Measurements from ENCODE around the gene ABCC12. TPM values are rescaled to one million over a fixed set of nuclear protein-coding genes. Genes with fewer than 3 reads are reported as not detected.

Gene ABCC12
- total RNA-seq, 2 donors from 2014 or later: not detected

DNA sequence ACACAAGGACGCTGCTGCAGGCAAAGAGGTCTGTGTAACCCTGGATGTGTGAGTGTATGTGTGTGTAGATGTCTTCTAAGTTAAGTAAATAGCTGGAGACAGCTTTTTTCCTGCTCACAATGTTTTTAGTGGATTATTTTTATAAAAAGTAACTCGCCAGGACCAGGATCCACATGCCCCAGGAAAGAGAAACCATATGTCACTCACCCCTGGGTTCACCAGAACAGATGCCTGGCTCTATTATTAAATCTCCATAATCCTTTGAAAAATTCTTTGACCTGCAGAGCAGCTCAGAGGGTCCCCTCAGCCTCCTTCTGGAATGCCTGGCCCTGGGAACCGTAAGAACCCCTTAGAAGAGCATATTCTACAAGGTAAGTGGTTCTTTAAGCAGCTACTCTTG is 18.0 kb downstream of the ABCC12 start:
- H3K27me3 Mint-ChIP-seq: peaks cover 28% of the 10 kb centered on the region
- no peak overlapping the region for H3K27ac Mint-ChIP-seq
- H3K4me3 Mint-ChIP-seq: no peak overlapping the region
- no peaks in the 10 kb centered on the region for H3K4me1 Mint-ChIP-seq
- H3K36me3 Mint-ChIP-seq (ENCODE audit: low read depth): peaks cover 2% of the 10 kb centered on the region
- no peaks in the 10 kb centered on the region for H3K9me3 ChIP-seq (ENCODE audit: control insufficient read depth, low read length, poor library complexity, severe bottlenecking)
- DNase-seq (no peak), ATAC-seq (no peak)

DNA sequence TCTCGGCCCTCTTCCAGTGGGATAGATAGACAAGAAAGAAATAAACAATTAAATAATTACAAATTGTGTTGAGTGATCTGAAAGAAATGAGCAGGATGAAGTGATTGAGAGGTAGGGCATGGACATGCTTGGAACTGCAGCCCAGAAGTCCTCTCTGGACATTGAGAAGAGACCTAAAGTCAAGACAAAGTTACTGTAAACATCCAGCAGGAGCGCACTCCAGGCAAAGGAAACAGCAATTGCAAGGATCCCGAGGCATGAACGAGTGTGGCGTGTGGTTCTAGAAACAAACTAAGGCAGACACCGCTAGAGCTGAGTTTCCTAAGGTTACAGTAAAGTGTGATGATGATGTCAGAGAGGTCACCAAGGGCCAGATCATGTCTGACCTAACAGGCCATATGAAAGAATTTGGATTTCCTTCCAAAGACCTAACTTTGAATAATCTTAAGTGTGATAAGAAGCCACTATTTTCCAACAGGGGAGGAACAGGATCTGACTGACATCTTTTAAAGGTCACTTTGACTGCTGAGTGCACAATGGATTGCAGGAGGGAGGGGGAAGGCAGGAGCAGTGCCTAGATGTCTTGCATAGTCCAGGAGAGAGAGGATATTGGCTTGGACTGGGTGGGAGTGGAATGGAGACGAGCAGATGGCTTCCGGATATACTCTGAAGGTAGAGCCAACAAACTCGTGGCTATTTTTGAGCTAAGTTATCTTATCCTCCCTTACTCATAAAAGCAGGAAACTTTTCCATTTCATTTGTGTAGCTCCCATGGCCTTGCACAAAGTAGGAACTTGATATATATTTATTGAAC is 19.0 kb downstream of the ABCC12 start:
- Mint-ChIP-seq H3K4me3 (no peak overlapping the region), H3K27me3 (peaks cover 22% of the 10 kb centered on the region), H3K4me1 (no peaks in the 10 kb centered on the region), H3K27ac (no peak overlapping the region), H3K36me3 (ENCODE audit: low read depth) (peaks cover 2% of the 10 kb centered on the region)
- ATAC-seq (no peak), DNase-seq (no peak)
- H3K9me3 ChIP-seq (ENCODE audit: control insufficient read depth, low read length, poor library complexity, severe bottlenecking): no peaks in the 10 kb centered on the region

DNA sequence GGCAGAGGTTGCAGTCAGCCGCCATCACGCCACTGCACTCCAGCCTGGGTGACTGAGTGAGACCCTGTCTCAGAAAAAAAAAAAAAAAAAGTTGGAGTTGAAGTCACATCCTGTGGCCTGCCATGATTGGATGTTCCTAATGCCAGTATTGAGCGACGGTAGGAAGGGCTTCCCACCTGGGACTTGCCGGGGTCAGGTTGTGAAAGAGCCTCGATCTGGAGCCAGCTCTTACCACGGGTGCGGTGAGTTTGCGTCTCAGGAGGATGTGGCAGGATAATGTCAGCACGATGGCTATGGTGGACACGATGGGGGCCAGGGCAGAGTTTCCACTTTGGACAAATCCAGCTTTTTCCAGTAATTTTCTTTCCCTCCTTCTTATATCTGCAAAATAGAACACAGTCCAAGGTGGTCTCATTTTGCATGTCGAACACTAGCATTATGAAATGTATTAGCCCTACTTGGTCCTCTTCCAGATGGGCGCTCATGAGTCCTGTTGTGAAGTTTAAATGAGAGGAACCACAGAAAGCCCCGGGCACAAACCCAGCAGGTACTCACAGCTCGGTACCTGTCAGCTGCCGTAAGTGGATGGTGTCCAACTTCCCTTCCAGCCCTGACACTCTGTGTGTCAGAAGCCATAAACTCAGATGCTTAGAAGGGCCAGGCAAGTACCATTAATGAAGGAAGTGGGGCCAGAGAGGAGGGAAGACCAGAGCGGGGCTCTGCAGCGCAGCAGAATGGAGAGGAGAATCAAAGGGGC is 22.2 kb downstream of the ABCC12 start:
- Mint-ChIP-seq H3K27me3 (peaks cover 35% of the 10 kb centered on the region), H3K36me3 (ENCODE audit: low read depth) (peaks cover 2% of the 10 kb centered on the region), H3K4me3 (no peak overlapping the region), H3K4me1 (no peaks in the 10 kb centered on the region), H3K27ac (no peak overlapping the region)
- ATAC-seq (no peak), DNase-seq (no peak)
- no peaks in the 10 kb centered on the region for H3K9me3 ChIP-seq (ENCODE audit: control insufficient read depth, low read length, poor library complexity, severe bottlenecking)

DNA sequence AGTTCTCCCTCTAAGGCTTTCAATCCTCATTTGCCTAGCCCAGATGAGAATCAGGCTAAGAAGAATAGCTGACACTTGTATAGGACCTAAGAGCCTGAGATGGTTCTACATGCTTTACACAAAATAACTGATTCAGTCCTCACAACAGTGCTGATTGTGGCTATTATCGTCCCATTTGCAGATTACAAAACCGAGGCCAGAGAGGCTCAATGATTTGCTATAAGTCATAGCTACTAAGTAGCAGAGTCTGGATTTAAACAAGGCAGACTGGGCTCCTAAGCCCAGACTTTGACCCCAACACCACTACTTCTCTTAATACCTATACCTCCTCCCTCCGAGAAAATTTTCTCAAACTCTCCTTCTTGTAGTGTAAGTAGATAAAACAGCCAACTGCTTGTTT is 23.1 kb downstream of the ABCC12 start:
- DNase-seq: no peak
- no peak for ATAC-seq
- H3K4me3 Mint-ChIP-seq: no peak overlapping the region
- H3K27ac Mint-ChIP-seq: no peak overlapping the region
- H3K4me1 Mint-ChIP-seq: no peaks in the 10 kb centered on the region
- H3K9me3 ChIP-seq (ENCODE audit: control insufficient read depth, low read length, poor library complexity, severe bottlenecking): no peaks in the 10 kb centered on the region
- H3K27me3 Mint-ChIP-seq: peaks cover 35% of the 10 kb centered on the region
- peaks cover 2% of the 10 kb centered on the region for H3K36me3 Mint-ChIP-seq (ENCODE audit: low read depth)

DNA sequence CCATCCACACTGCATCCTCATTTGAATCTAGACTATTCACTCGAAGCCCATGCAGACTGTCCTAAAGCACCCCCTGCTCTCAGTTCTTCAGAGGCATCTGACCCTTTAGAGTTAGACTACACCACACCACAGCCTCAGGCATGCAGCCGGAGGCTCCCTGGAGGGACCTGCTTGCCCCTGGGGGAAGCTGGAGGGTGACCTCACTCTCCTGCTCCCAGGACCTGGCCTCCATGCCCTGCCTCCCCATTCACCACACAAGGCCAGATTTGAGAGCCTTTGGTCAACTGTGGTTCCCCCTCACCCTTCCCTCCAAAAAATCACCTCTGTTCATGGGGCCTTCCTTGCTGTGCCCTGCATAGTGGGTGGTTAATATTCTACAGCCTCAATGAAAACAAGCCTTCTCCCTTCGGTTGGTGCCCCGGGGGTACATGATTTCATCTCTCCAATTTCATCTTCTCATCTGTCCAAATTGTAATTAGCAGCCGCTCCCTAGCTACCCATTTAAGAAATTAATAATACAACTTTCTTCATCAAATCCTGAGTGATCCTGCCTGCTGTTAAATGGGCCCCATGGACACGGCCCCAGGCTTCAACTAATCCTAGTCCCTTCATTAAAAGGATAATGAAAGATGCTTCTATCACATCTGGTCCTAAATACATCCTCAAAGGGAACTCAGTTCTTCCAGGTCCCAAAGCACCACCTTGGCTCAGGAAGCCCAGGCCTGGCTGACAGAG is 24.4 kb downstream of the ABCC12 start:
- no peaks in the 10 kb centered on the region for H3K9me3 ChIP-seq (ENCODE audit: control insufficient read depth, low read length, poor library complexity, severe bottlenecking)
- Mint-ChIP-seq H3K36me3 (ENCODE audit: low read depth) (peaks cover 2% of the 10 kb centered on the region), H3K27ac (no peak overlapping the region), H3K27me3 (peaks cover 29% of the 10 kb centered on the region), H3K4me3 (no peak overlapping the region), H3K4me1 (no peaks in the 10 kb centered on the region)
- ATAC-seq (no peak), DNase-seq (no peak)

DNA sequence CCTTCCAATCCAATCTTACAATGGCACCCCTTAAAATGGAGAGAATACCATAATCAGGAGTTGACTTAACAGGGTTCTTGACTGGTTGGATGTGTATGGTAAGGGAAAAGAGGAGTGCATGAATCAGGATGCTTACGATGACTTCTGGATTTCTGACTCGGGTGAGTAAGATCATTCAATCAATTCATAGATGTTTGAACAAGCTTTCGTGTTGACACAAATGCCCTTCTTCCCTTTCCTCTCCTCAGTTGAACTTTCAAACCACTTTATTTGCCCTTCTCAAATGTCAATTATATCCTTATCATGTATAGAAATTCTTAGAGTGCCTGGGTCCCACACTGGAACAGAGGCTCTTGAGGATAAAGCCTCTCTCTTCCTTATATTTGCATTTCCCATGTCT is 25.9 kb downstream of the ABCC12 start:
- no peaks in the 10 kb centered on the region for H3K36me3 Mint-ChIP-seq (ENCODE audit: low read depth)
- ATAC-seq (no peak), DNase-seq (no peak)
- no peaks in the 10 kb centered on the region for H3K4me1 Mint-ChIP-seq
- peaks cover 24% of the 10 kb centered on the region for H3K27me3 Mint-ChIP-seq
- no peak overlapping the region for H3K27ac Mint-ChIP-seq
- no peaks in the 10 kb centered on the region for H3K9me3 ChIP-seq (ENCODE audit: control insufficient read depth, low read length, poor library complexity, severe bottlenecking)
- no peak overlapping the region for H3K4me3 Mint-ChIP-seq

DNA sequence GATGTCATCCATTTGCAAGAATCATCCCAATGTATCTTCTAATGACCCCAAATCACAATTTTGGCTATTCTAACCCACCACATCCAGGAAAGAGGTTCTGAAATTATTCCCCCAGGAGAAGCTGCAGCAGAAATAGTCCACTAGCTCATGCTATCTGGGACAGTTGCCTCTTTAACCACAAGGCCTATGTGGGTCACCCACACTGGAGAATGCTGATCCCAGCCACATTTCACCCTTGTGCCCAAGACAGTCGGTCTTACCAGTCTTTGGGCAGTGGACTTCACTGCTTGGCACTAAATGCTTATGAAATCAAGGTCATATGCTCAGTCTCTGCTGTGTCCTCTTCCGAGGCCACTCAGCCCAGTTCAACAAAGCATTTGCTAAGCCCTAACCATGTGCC is 27.0 kb downstream of the ABCC12 start:
- no peak for DNase-seq

DNA sequence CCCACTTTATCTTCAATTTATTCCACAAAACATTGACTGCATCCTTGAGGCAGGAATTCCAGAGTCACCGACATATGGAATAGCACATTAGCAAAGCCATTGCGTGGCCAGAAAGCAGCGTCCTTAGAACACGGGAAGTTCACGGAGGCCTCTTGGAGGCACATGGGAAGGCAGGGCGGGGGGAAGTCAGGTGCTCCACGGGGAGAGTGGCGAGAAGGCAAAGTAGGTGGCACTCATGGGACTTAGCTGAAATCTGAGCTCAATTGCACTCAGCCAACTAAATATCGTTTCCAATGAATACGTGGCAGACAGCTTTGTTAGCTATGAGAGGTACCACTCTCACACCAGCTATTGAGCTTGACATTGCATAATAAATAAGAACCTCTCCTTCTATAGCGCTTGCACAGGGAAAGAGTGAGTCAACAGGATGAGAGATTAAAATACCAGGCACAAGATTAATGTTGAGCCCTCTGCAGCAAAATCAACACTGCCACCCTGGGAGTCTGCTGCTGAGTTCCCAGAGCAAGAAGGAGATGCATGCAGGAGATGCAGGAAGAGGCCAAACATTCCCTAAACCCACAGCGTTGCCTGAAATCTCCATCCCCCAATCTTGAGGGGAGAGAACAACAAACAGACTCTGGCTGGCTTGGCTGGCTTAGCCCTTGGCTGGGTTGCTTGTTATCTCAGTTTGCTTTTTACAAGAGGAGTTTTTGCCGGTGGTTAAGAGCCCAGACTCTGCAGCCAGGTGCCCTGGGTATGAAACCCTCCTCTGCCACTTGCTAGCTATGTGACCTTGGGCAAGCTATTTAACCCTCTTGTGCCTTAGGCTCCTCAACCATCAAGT is 28.8 kb downstream of the ABCC12 start:
- H3K27me3 Mint-ChIP-seq: peaks cover 37% of the 10 kb centered on the region
- no peak overlapping the region for H3K4me3 Mint-ChIP-seq
- ATAC-seq: no peak

More for the DNA sequence above, 27.0 kb downstream of the ABCC12 start:
- H3K4me3 Mint-ChIP-seq: no peak overlapping the region
- no peaks in the 10 kb centered on the region for H3K9me3 ChIP-seq (ENCODE audit: control insufficient read depth, low read length, poor library complexity, severe bottlenecking)
- no peaks in the 10 kb centered on the region for H3K4me1 Mint-ChIP-seq
- H3K27me3 Mint-ChIP-seq: peaks cover 32% of the 10 kb centered on the region
- no peak overlapping the region for H3K27ac Mint-ChIP-seq
- no peak for ATAC-seq
- no peaks in the 10 kb centered on the region for H3K36me3 Mint-ChIP-seq (ENCODE audit: low read depth)

DNA sequence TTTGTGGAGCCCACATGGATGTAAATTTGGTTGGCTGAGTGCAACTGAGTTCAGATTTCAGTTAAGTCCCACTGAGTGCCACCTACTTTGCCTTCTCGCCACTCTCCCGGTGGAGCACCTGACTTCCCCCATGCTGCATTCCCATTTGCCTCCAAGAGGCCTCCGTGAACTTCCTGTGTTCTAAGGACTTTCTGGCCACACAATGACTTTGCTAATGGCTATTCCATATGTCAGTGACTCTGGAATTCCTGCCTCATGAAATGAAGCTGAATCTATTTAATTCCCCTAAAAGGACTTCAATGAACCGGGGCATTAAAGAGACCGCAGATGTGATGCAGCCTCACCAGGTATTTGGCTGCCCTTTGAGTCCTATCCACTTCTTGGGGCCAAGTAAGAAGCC is 29.9 kb downstream of the ABCC12 start:
- H3K36me3 Mint-ChIP-seq (ENCODE audit: low read depth): no peaks in the 10 kb centered on the region
- H3K9me3 ChIP-seq (ENCODE audit: control insufficient read depth, low read length, poor library complexity, severe bottlenecking): no peaks in the 10 kb centered on the region
- H3K27ac Mint-ChIP-seq: no peak overlapping the region
- peaks cover 29% of the 10 kb centered on the region for H3K27me3 Mint-ChIP-seq
- ATAC-seq (no peak), DNase-seq (no peak)
- no peak overlapping the region for H3K4me3 Mint-ChIP-seq
- no peaks in the 10 kb centered on the region for H3K4me1 Mint-ChIP-seq

More for the DNA sequence above, 28.8 kb downstream of the ABCC12 start:
- no peaks in the 10 kb centered on the region for H3K9me3 ChIP-seq (ENCODE audit: control insufficient read depth, low read length, poor library complexity, severe bottlenecking)
- no peak for DNase-seq
- Mint-ChIP-seq H3K4me1 (no peaks in the 10 kb centered on the region), H3K36me3 (ENCODE audit: low read depth) (no peaks in the 10 kb centered on the region), H3K27ac (no peak overlapping the region)

DNA sequence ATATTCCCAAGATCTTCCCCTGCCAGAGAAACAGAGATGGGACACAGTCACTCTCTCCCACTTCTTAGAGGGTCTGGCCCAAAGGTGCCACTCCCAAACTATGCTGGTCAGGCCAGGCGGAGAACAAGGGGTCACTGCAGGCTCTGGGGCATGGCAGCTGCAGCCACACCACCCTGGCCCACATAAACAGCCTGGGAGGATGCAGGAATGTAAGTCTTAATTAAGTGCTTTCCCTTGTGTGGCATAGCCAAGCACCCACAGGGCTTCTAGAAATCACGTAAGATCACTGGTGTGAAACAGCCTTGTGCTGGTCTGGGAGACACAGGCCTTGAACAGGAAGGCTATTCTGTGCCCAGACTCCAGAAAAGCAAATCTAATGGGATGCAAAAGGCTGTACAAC is 31.5 kb downstream of the ABCC12 start:
- H3K36me3 Mint-ChIP-seq (ENCODE audit: low read depth): no peaks in the 10 kb centered on the region
- H3K4me3 Mint-ChIP-seq: no peak overlapping the region
- H3K4me1 Mint-ChIP-seq: no peaks in the 10 kb centered on the region
- no peaks in the 10 kb centered on the region for H3K9me3 ChIP-seq (ENCODE audit: control insufficient read depth, low read length, poor library complexity, severe bottlenecking)
- H3K27ac Mint-ChIP-seq: no peak overlapping the region
- DNase-seq: no peak
- peaks cover 19% of the 10 kb centered on the region for H3K27me3 Mint-ChIP-seq
- ATAC-seq: no peak

DNA sequence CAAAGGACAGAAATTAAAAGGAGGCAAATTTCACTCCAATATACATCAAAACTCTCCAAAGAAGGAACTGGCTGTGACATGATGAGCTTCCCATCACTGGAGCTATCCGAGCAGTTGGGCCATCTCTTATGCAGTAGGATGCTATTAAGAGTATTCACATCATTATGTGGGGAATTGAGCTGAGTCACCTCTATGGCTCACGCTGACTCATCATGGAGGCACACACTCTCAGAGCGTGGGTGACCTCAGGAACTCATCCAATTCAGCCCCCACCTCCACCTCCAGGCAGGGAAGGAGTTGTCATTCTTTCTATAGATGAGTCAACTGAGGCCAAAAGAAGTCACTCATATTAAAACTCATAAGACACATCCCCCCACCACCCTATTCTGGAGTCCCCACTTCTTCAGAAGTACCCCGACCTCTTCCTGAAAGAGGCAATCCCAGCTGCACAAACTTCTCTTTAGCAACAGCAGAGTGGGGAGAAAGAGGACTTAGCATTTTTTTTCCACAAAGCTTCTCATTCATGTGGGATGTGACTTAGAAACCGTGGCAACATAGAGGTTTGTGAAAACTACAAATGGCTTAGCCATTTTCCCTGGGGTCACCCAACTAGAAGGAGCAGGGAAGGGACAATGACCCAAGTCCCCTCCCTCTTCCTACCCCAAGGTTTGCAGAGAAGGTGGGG is 32.5 kb downstream of the ABCC12 start:
- ATAC-seq (no peak), DNase-seq (no peak)
- peaks cover 3% of the 10 kb centered on the region for H3K4me1 Mint-ChIP-seq
- no peak overlapping the region for H3K4me3 Mint-ChIP-seq
- H3K9me3 ChIP-seq (ENCODE audit: control insufficient read depth, low read length, poor library complexity, severe bottlenecking): no peaks in the 10 kb centered on the region
- no peaks in the 10 kb centered on the region for H3K36me3 Mint-ChIP-seq (ENCODE audit: low read depth)
- H3K27ac Mint-ChIP-seq: no peak overlapping the region
- H3K27me3 Mint-ChIP-seq: peaks cover 23% of the 10 kb centered on the region

DNA sequence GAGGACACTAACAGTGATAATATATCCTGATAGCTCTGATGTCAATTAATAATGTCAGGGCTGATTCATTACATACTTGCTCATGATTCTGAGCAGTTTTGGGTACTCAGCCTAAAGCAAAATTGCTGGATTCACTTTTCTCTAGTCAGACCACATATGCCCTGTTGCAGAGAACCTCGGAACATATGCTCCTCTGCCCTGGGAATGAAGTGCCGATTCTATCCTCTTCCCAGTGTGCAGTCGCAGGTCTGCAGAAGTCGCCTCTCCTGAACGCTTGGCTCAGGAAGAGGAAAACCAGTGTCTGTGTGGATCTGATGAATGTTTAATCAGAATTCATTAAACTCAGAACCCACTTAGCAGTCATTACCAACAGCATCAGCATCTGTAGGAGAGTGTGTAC is 34.5 kb downstream of the ABCC12 start:
- peaks cover 3% of the 10 kb centered on the region for H3K4me1 Mint-ChIP-seq

More for the DNA sequence above, 34.5 kb downstream of the ABCC12 start:
- DNase-seq: no peak
- ATAC-seq: no peak
- Mint-ChIP-seq H3K27me3 (peaks cover 26% of the 10 kb centered on the region), H3K36me3 (ENCODE audit: low read depth) (no peaks in the 10 kb centered on the region), H3K27ac (no peak overlapping the region), H3K4me3 (no peak overlapping the region)
- H3K9me3 ChIP-seq (ENCODE audit: control insufficient read depth, low read length, poor library complexity, severe bottlenecking): no peaks in the 10 kb centered on the region

Measured in T-helper 17 cell (primary cell).